Body of pancreas (tissue), 4 donors: ENCODE data around the gene ME3. TPM values are rescaled to one million over a fixed set of nuclear protein-coding genes. Genes with fewer than 3 reads are reported as not detected.

Experiments
- ATAC-seq: fragments of 150-250 bp; one replicate; pipeline ENCODE4 v1.9.1; 2016
- DNase-seq, 4 donors: peaks; one replicate each; pipeline ENCODE4 v3.0.0-alpha.2; 2019
- H3K27ac ChIP-seq, 4 donors: fragments of 200-600 bp; sonication (generic); 1 replicate in 3 of 4; 2 replicates in 1 of 4; pipeline versions ENCODE4 v1.5.1 to v1.6.1; 2016 to 2019; ENCODE audit warnings: mild to moderate bottlenecking in 1 of 4, mixed read lengths in 1 of 4, moderate library complexity in 1 of 4
- H3K27me3 ChIP-seq, 2 donors: fragments of 200-600 bp; sonication (generic); one replicate each; pipeline ENCODE4 v1.6.0; 2016; ENCODE audit warnings: mild to moderate bottlenecking in 1 of 2
- H3K36me3 ChIP-seq, 2 donors: fragments of 200-600 bp; sonication (generic); replicated peaks in 1 of 2; 2 replicates each; pipeline ENCODE4 v1.5.1; 2016; ENCODE audit warnings: low read depth in 2 of 2; ENCODE audit not compliant: insufficient read depth in 1 of 2
- H3K4me1 ChIP-seq: fragments of 200-600 bp; sonication (generic); one replicate; pipeline ENCODE4 v1.6.0; 2016
- H3K4me3 ChIP-seq, 2 donors: fragments of 200-600 bp; sonication (generic); 1 replicate in 1 of 2; 2 replicates in 1 of 2; pipeline ENCODE4 v1.5.1; 2016 to 2019
- H3K9me3 ChIP-seq, 3 donors: fragments of 200-600 bp; sonication (generic); 1 replicate in 2 of 3; 2 replicates in 1 of 3; pipeline ENCODE4 v1.5.1; 2016
- CTCF ChIP-seq, 7 experiments: fragments of 450-650 bp in 4 of 7; fragments of 200-600 bp in 3 of 7; sonication (generic) in 3 of 7; IDR thresholded peaks; one replicate each; pipeline ENCODE4 v1.5.1; 2016 to 2019; ENCODE audit warnings: antibody characterized with exemption in 7 of 7
- POLR2A ChIP-seq, 3 donors: fragments of 450-650 bp; IDR thresholded peaks; one replicate each; pipeline ENCODE4 v1.6.1; 2016; ENCODE audit warnings: antibody characterized with exemption in 3 of 3, mild to moderate bottlenecking in 2 of 3
- WGBS, 2 donors: methylation state at CpG; one replicate each; pipeline ENCODE4 v1.1.5; 2017; 5-methylcytosine and 5-hydroxymethylcytosine counted together
- intact Hi-C: fragments of 100-400 bp; cut with DNase I; formaldehyde crosslinking; loops from one replicate; pipeline ENCODE4 v1.15.1; 2023
- total RNA-seq, 2 donors: library from RNA; depleted of rRNA; stranded (reverse); fragments of >200 nt; gene quantifications; one replicate each; pipeline ENCODE4 v1.1.0, GENCODE V29; 2016

ME3 gene
- total RNA-seq, 2 donors from 2014 or later, result 20.8 to 54.7 TPM

DNA sequence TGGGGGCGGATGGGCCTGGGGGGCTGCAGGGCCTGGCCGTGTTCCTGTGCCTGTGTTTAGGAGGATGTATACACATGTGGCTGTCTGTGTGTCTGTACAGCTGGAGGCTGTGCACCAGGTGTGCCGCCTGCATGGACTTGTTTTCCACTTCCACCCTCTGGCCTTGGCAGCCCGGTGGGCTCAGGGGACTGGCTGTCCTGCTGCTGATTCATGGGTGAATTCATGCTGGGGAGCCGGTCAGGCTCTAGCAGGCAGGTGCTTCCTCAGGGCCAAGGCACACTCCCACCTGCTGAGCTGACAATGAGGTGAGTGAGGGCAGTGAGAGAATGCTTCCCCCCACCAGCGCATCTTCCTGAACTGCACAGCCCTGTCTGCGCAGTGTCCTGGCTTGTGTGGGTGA, 209.3 kb downstream of the ME3 start:
- H3K27me3 ChIP-seq, result no peaks in the 10 kb centered on the region
- no peaks in the 10 kb centered on the region for H3K9me3 ChIP-seq
- intact Hi-C loops, result loop anchor here (10.0 kb wide), 1 partner anchor 152 kb away; no protein-coding TSS in a partner anchor
- DNase-seq, result no peak
- no peak overlapping the region for H3K27ac ChIP-seq
- TF ChIP-seq POLR2A (IDR thresholded peaks at IDR 0.05) (no peak), CTCF (IDR thresholded peaks at IDR 0.05) (no peak)
- no peaks in the 10 kb centered on the region for H3K36me3 ChIP-seq
- H3K4me1 ChIP-seq, result peaks cover 18% of the 10 kb centered on the region
- ATAC-seq, result no peak
- 79 to 90% methylated on average over 4 to 6 of the region's 7 CpGs for WGBS, 2 donors
- H3K4me3 ChIP-seq, result no peak overlapping the region

- H3K4me3 ChIP-seq, result no peak overlapping the region
- 100% methylated on average over 1 of the region's 1 CpG for WGBS, 2 donors
- H3K4me1 ChIP-seq, result peaks cover 21% of the 10 kb centered on the region
- H3K9me3 ChIP-seq, result no peaks in the 10 kb centered on the region
- DNase-seq (no peak), ATAC-seq (no peak)
- H3K36me3 ChIP-seq, result no peaks in the 10 kb centered on the region
- no peaks in the 10 kb centered on the region for H3K27me3 ChIP-seq
- H3K27ac ChIP-seq, result no peak overlapping the region
- intact Hi-C loops, result loop anchor here (10.0 kb wide), 1 partner anchor 153 kb away; no protein-coding TSS in a partner anchor
- TF ChIP-seq CTCF (IDR thresholded peaks at IDR 0.05) (no peak), POLR2A (IDR thresholded peaks at IDR 0.05) (no peak)
These were observed 210.5 kb downstream of the ME3 start for GRCh38 chr11:86461892-86462291.

GRCh38 chr11:86460461-86461385, 211.7 kb downstream of the ME3 start:
- no peak for ATAC-seq
- 61 to 77% methylated on average over 9 of the region's 9 CpGs for WGBS, 2 donors

GRCh38 chr11:86459682-86460460, 212.5 kb downstream of the ME3 start:
- H3K27ac ChIP-seq, result peak overlapping the region; percentile 35 to 73 (median 51)
- ATAC-seq (peak; percentile 77), DNase-seq (peak; percentile 67 to 82 (median 74))
- no peaks in the 10 kb centered on the region for H3K27me3 ChIP-seq
- peaks cover 32% of the 10 kb centered on the region for H3K4me1 ChIP-seq
- intact Hi-C loops, result loop anchor here (5.0 to 10.0 kb wide), 2 partner anchors 155 to 357 kb away; no protein-coding TSS in a partner anchor
- WGBS, 2 donors, result 57 to 67% methylated on average over 3 of the region's 3 CpGs
- H3K4me3 ChIP-seq, result no peak overlapping the region
- TF ChIP-seq CTCF (IDR thresholded peaks at IDR 0.05) (no peak), POLR2A (IDR thresholded peaks at IDR 0.05) (peak in 1 of 3 donors; percentile 10)
- no peaks in the 10 kb centered on the region for H3K36me3 ChIP-seq
- no peaks in the 10 kb centered on the region for H3K9me3 ChIP-seq

More at GRCh38 chr11:86460461-86461385, 211.7 kb downstream of the ME3 start:
- H3K9me3 ChIP-seq, result no peaks in the 10 kb centered on the region
- no peaks in the 10 kb centered on the region for H3K36me3 ChIP-seq
- peak overlapping the region; percentile 35 to 73 (median 51) for H3K27ac ChIP-seq
- intact Hi-C loops, result loop anchor here (10.0 kb wide), 1 partner anchor 154 kb away; no protein-coding TSS in a partner anchor
- peaks cover 32% of the 10 kb centered on the region for H3K4me1 ChIP-seq
- no peak for DNase-seq
- no peak overlapping the region for H3K4me3 ChIP-seq
- TF ChIP-seq CTCF (IDR thresholded peaks at IDR 0.05) (no peak), POLR2A (IDR thresholded peaks at IDR 0.05) (no peak)
- no peaks in the 10 kb centered on the region for H3K27me3 ChIP-seq
